K562 (cell line): Measurements from ENCODE around the gene CCDC15. TPM values are rescaled to one million over a fixed set of nuclear protein-coding genes. Genes with fewer than 3 reads are reported as not detected.
A peak's percentile ranks its signal among the peaks of the same experiment; 100 is the strongest.

Source experiments
- BMI1 ChIP-seq: fragments of 150-350 bp; IDR thresholded peaks from 2 replicates; pipeline ENCODE4 v1.6.1; 2014; ENCODE audit warnings: low read length
- BRD9 ChIP-seq: fragments of 450-650 bp; IDR thresholded peaks from 2 replicates; pipeline ENCODE4 v1.6.1; 2018; ENCODE audit warnings: low read depth; ENCODE audit not compliant: partially characterized antibody
- CEBPB ChIP-seq: fragments of 450-650 bp; IDR thresholded peaks from 2 replicates; pipeline ENCODE4 v1.6.1; 2016; ENCODE audit warnings: missing genetic modification characterization, missing compliant biosample characterization
- CTCF ChIP-seq, 3 experiments: IDR thresholded peaks in 2 of 3; conservative IDR thresholded peaks in 1 of 3; 2 replicates each; pipeline ENCODE4 v1.5.1; 2011 to 2012; ENCODE audit warnings: low read length in 3 of 3, mild to moderate bottlenecking in 3 of 3, control low read depth in 2 of 3, improper control_type of control experiment in 1 of 3, inconsistent platforms in 1 of 3, low read depth in 1 of 3, mixed read lengths in 1 of 3, moderate library complexity in 1 of 3; ENCODE audit not compliant: insufficient read depth in 2 of 3
- DEAF1 ChIP-seq: fragments of 450-650 bp; formaldehyde crosslinking; IDR thresholded peaks from 2 replicates; pipeline ENCODE4 v1.4.0; 2020; ENCODE audit warnings: mild to moderate bottlenecking, moderate library complexity
- ELK1 ChIP-seq: sonication (generic); formaldehyde crosslinking; IDR thresholded peaks from 2 replicates; pipeline ENCODE4 v1.8.1; 2022; ENCODE audit warnings: missing genetic modification reagents
- HDGF ChIP-seq: fragments of 450-650 bp; IDR thresholded peaks from 2 replicates; pipeline ENCODE4 v1.6.1; 2016
- HOXB6 ChIP-seq: fragments of 250-450 bp; sonication (Bioruptor Pico); IDR thresholded peaks from 2 replicates; pipeline ENCODE4 v1.5.1; 2022; ENCODE audit warnings: mild to moderate bottlenecking, borderline replicate concordance
- KLF10 ChIP-seq: fragments of 250-450 bp; sonication (Bioruptor Pico); IDR thresholded peaks from 2 replicates; pipeline ENCODE4 v1.6.1; 2021; ENCODE audit warnings: matching md5 sums
- MAZ ChIP-seq, 2 experiments: fragments of 450-650 bp in 1 of 2; sonication (generic) in 1 of 2; formaldehyde crosslinking; IDR thresholded peaks in 1 of 2; conservative IDR thresholded peaks in 1 of 2; 2 replicates each; pipeline versions ENCODE4 v1.4.0 to v1.5.0; 2020; ENCODE audit warnings: mild to moderate bottlenecking in 1 of 2, missing genetic modification reagents in 1 of 2
- MCM5 ChIP-seq: fragments of 450-650 bp; IDR thresholded peaks from 2 replicates; pipeline ENCODE4 v1.6.1; 2016; ENCODE audit warnings: low read depth
- NR2C2 ChIP-seq, 2 experiments: fragments of 200-800 bp in 1 of 2; sonication (Bioruptor generic) in 1 of 2; sonication (generic) in 1 of 2; formaldehyde crosslinking in 1 of 2; IDR thresholded peaks; 2 replicates each; pipeline versions ENCODE4 v1.6.1 to v1.8.0; 2016 to 2022; ENCODE audit warnings: mild to moderate bottlenecking in 1 of 2, missing compliant biosample characterization in 1 of 2, missing genetic modification characterization in 1 of 2, missing genetic modification reagents in 1 of 2
- NR4A1 ChIP-seq, 2 experiments: fragments of 250-450 bp in 1 of 2; fragments of 450-650 bp in 1 of 2; sonication (Bioruptor Pico) in 1 of 2; IDR thresholded peaks; 2 replicates each; pipeline versions ENCODE4 v1.4.0 to v1.6.1; 2016 to 2020; ENCODE audit warnings: mild to moderate bottlenecking in 2 of 2, missing compliant biosample characterization in 1 of 2, missing genetic modification characterization in 1 of 2, moderate library complexity in 1 of 2
- PATZ1 ChIP-seq: fragments of 250-450 bp; sonication (Bioruptor Pico); IDR thresholded peaks from 2 replicates; pipeline ENCODE4 v1.5.0; 2020; ENCODE audit warnings: mild to moderate bottlenecking, borderline replicate concordance
- PML ChIP-seq: IDR thresholded peaks from 2 replicates; pipeline ENCODE4 v1.6.1; 2012; ENCODE audit warnings: low read length, inconsistent platforms
- PTBP1 ChIP-seq: fragments of 200-400 bp; formaldehyde crosslinking; IDR thresholded peaks from 2 replicates; pipeline ENCODE4 v1.6.1; 2017; ENCODE audit warnings: low read depth, low read length
- PYGO2 ChIP-seq: fragments of 450-650 bp; IDR thresholded peaks from 2 replicates; pipeline ENCODE4 v1.6.1; 2016; ENCODE audit warnings: mild to moderate bottlenecking, missing genetic modification characterization, moderate library complexity, missing compliant biosample characterization
- RFX5 ChIP-seq: IDR thresholded peaks from 2 replicates; pipeline ENCODE4 v1.6.1; 2011; ENCODE audit warnings: low read depth, mild to moderate bottlenecking, improper control_type of control experiment, low read length
- SNRNP70 ChIP-seq: fragments of 200-400 bp; formaldehyde crosslinking; optimal IDR thresholded peaks from 2 replicates; pipeline ENCODE3; 2017; ENCODE audit warnings: low read depth, low read length
- ZBED1 ChIP-seq: IDR thresholded peaks from 2 replicates; pipeline ENCODE4 v1.6.1; 2014
- ZKSCAN3 ChIP-seq: fragments of 250-450 bp; sonication (Bioruptor Pico); IDR thresholded peaks from 2 replicates; pipeline ENCODE4 v1.4.0; 2020
- ZNF212 ChIP-seq: fragments of 450-650 bp; formaldehyde crosslinking; IDR thresholded peaks from 2 replicates; pipeline ENCODE4 v1.4.0; 2020; ENCODE audit warnings: mild to moderate bottlenecking
- ZNF507 ChIP-seq: conservative IDR thresholded peaks from 2 replicates; pipeline ENCODE4 v1.6.1; 2017; ENCODE audit warnings: missing genetic modification characterization, missing compliant biosample characterization
- polyA plus RNA-seq, 8 experiments: library from polyadenylated mRNA; depleted of rRNA in 4 of 8; stranded (reverse) in 5 of 8; unstranded in 3 of 8; fragments of >200 nt; fragmentation: Nextera tagmentation in 2 of 8; fragmentation: Illumina TruSeq in 1 of 8; extraction: Ambion mirVana in 2 of 8; extraction: Trizol in 1 of 8; gene quantifications; 2 replicates each; pipeline versions ENCODE4 v1.2.1 to v1.2.3, GENCODE V29; 2011 to 2014; ENCODE audit warnings: inconsistent platforms in 1 of 8, missing spikeins in 1 of 8
- total RNA-seq, 7 experiments: library from RNA; depleted of rRNA in 6 of 7; stranded (reverse); fragments of >200 nt in 6 of 7; fragmentation: Illumina TruSeq in 2 of 7; extraction: Trizol in 2 of 7; gene quantifications; 2 replicates each; pipeline versions ENCODE4 v1.2.1 to v1.2.3, GENCODE V29; 2011 to 2021; ENCODE audit warnings: low replicate concordance in 1 of 7

Gene CCDC15
- total and polyA plus RNA-seq, 9 of the 15 experiments (the other 6 are each of a cell fraction or from before 2014, with no cell fraction given), result 1.9 to 9.2 (median 3.9) TPM

- TF ChIP-seq PML (peak; percentile 86), SNRNP70 (no peak), PYGO2 (tag) (no peak), MCM5 (no peak), ZKSCAN3 (no peak), RFX5 (no peak), PATZ1 (CRISPR knock-in tag) (no peak), ELK1 (CRISPR knock-in tag) (no peak), DEAF1 (CRISPR knock-in tag) (no peak), ZBED1 (no peak), CEBPB (tag) (no peak), ZNF507 (no peak), PTBP1 (no peak), ZNF212 (no peak), HOXB6 (CRISPR knock-in tag) (no peak), MAZ (CRISPR knock-in tag; conservative IDR thresholded peaks at IDR 0.05 in 1 of 2, IDR thresholded peaks at IDR 0.05 in 1 of 2) (peak; percentile 74 to 90), KLF10 (CRISPR knock-in tag) (no peak), HDGF (no peak), BRD9 (no peak), NR4A1 (CRISPR knock-in tag; IDR thresholded peaks at IDR 0.05) (no peak), NR4A1 (tag; IDR thresholded peaks at IDR 0.05) (no peak), NR2C2 (CRISPR knock-in tag; IDR thresholded peaks at IDR 0.05) (no peak), NR2C2 (tag; IDR thresholded peaks at IDR 0.05) (no peak), BMI1 (no peak), CTCF (IDR thresholded peaks at IDR 0.05 in 2 of 3, conservative IDR thresholded peaks at IDR 0.05 in 1 of 3; ENCODE audit: insufficient read depth in 2 of 3, low read depth in 1 of 3, low read length in 3 of 3) (no peak)
Observed at GRCh38 chr11:124953753-124954589, at the start of gene CCDC15 (continued).
